HepG2 (cell line): ENCODE data around the gene PSMC3IP. TPM values are rescaled to one million over a fixed set of nuclear protein-coding genes. Genes with fewer than 3 reads are reported as not detected.
A peak's percentile ranks its signal among the peaks of the same experiment; 100 is the strongest.

Experiments used
- ASH2L ChIP-seq: fragments of 300-600, 200-600 bp; sonication (generic); IDR thresholded peaks from 2 replicates; pipeline ENCODE4 v1.7.0; 2017; ENCODE audit warnings: low read depth, mild to moderate bottlenecking, moderate library complexity, mixed read lengths, low read length; ENCODE audit not compliant: insufficient read length
- BRD4 ChIP-seq: sonication (generic); formaldehyde crosslinking; IDR thresholded peaks from 2 replicates; pipeline ENCODE4 v1.4.0; 2020; ENCODE audit warnings: missing genetic modification reagents
- EP300 ChIP-seq, 3 experiments: sonication (generic) in 1 of 3; formaldehyde crosslinking in 1 of 3; IDR thresholded peaks; 2 replicates each; pipeline versions ENCODE4 v1.5.1 to v1.6.1; 2011 to 2020; ENCODE audit warnings: low read depth in 2 of 3, low read length in 2 of 3, borderline replicate concordance in 1 of 3, improper control_type of control experiment in 1 of 3, mild to moderate bottlenecking in 1 of 3, missing genetic modification reagents in 1 of 3, moderate library complexity in 1 of 3
- FOXC1 ChIP-seq: sonication (generic); formaldehyde crosslinking; IDR thresholded peaks from 2 replicates; pipeline ENCODE4 v1.8.0; 2022; ENCODE audit warnings: mild to moderate bottlenecking, missing genetic modification reagents, borderline replicate concordance
- FOXK2 ChIP-seq: fragments of 450-650 bp; IDR thresholded peaks from 2 replicates; pipeline ENCODE4 v1.6.1; 2016
- IRF2 ChIP-seq: IDR thresholded peaks from 2 replicates; pipeline ENCODE4 v1.6.1; 2018; ENCODE audit warnings: missing genetic modification reagents, missing compliant biosample characterization
- ISX ChIP-seq: sonication (generic); formaldehyde crosslinking; conservative IDR thresholded peaks from 2 replicates; pipeline ENCODE4 v1.5.0; 2020; ENCODE audit warnings: missing genetic modification reagents
- MED1 ChIP-seq: sonication (generic); formaldehyde crosslinking; IDR thresholded peaks from 2 replicates; pipeline ENCODE4 v1.4.0; 2020; ENCODE audit warnings: missing genetic modification reagents
- MIXL1 ChIP-seq: IDR thresholded peaks from 2 replicates; pipeline ENCODE4 v1.6.1; 2016
- NCOA2 ChIP-seq: sonication (generic); formaldehyde crosslinking; IDR thresholded peaks from 2 replicates; pipeline ENCODE4 v1.8.0; 2022; ENCODE audit warnings: inconsistent platforms
- RXRB ChIP-seq: IDR thresholded peaks from 2 replicates; pipeline ENCODE4 v1.6.1; 2016; ENCODE audit warnings: borderline replicate concordance, missing genetic modification reagents, missing compliant biosample characterization
- SAFB2 ChIP-seq: sonication (generic); formaldehyde crosslinking; IDR thresholded peaks from 2 replicates; pipeline ENCODE4 v1.5.1; 2020; ENCODE audit warnings: missing genetic modification reagents, low read depth, mild to moderate bottlenecking, borderline replicate concordance
- ZNF264 ChIP-seq: sonication (generic); formaldehyde crosslinking; IDR thresholded peaks from 2 replicates; pipeline ENCODE4 v1.4.0; 2020; ENCODE audit warnings: missing genetic modification reagents
- ZNF484 ChIP-seq: sonication (generic); formaldehyde crosslinking; IDR thresholded peaks from 2 replicates; pipeline ENCODE4 v1.5.1; 2020; ENCODE audit warnings: mild to moderate bottlenecking, low read depth, missing genetic modification reagents, borderline replicate concordance
- polyA plus RNA-seq, 8 experiments: library from polyadenylated mRNA; depleted of rRNA in 3 of 8; stranded (reverse) in 7 of 8; unstranded in 1 of 8; fragments of >200 nt; fragmentation: Illumina TruSeq in 4 of 8; extraction: Trizol in 4 of 8; gene quantifications; 2 replicates each; pipeline versions ENCODE4 v1.2.1 to v1.2.3, GENCODE V29; 2011 to 2016; ENCODE audit warnings: low read depth in 4 of 8, missing spikeins in 1 of 8, mixed read lengths in 1 of 8; ENCODE audit not compliant: insufficient read depth in 1 of 8
- total RNA-seq, 5 experiments: library from RNA; depleted of rRNA; stranded (reverse); fragments of >200 nt; fragmentation: Illumina TruSeq; extraction: Trizol; gene quantifications; 2 replicates each; pipeline ENCODE4 v1.2.3, GENCODE V29; 2016; ENCODE audit warnings: low read depth in 1 of 5
- TF ChIP-seq, protein P1 (sequence below): sonication (generic); formaldehyde crosslinking; IDR thresholded peaks from 2 replicates; pipeline ENCODE4 v1.4.0; 2020; ENCODE audit warnings: missing genetic modification reagents
- TF ChIP-seq, protein P2 (sequence below): sonication (generic); formaldehyde crosslinking; IDR thresholded peaks from 2 replicates; pipeline ENCODE4 v1.4.0; 2020; ENCODE audit warnings: missing genetic modification reagents
- TF ChIP-seq, protein P3 (sequence below): sonication (generic); formaldehyde crosslinking; IDR thresholded peaks from 2 replicates; pipeline ENCODE4 v1.4.0; 2020; ENCODE audit warnings: missing genetic modification reagents, borderline replicate concordance
- TF ChIP-seq, protein P4 (sequence below): sonication (generic); formaldehyde crosslinking; IDR thresholded peaks from 2 replicates; pipeline ENCODE4 v1.4.0; 2020; ENCODE audit warnings: missing genetic modification reagents

Gene PSMC3IP
- total and polyA plus RNA-seq, 2 of the 13 experiments (the other 11 are each of a cell fraction or from before 2014, with no cell fraction given): 6.5 to 22.4 TPM

DNA sequence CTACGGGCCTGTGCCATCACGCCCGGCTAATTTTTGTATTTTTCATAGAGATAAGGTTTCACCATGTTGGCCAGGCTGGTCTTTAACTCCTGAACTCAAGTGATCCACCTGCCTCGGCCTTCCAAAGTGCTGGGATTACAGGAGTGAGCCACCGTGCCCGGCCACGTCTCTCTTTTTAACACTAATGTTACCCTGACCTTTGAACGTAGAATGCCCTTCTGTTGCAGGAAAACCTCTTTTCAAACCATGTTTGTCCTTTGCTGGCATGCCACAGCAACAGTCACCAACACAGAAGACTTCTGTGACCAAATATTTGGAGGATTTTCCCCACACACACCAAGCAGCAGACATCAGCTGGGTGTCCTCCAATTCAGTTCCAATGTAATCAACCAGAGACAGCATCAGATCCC is 32.6 kb downstream of the PSMC3IP start (continued):
- TF ChIP-seq NCOA2 (0 out of 2 replicates have a peak, but pooled peaks have one; percentile 11), ISX (CRISPR knock-in tag) (no peak), FOXK2 (0 out of 2 replicates have a peak, but pooled peaks have one; percentile 40), EP300 (IDR thresholded peaks at IDR 0.05; ENCODE audit: low read depth in 2 of 2, low read length in 2 of 2) (peak in 1 of 2 experiments; percentile 37; a peak in 2 of 4 replicates), EP300 (CRISPR knock-in tag; IDR thresholded peaks at IDR 0.05; ENCODE audit: borderline replicate concordance) (no peak), FOXC1 (peak; percentile 46; the same call in 1 of the 2 replicates), IRF2 (CRISPR knock-in tag) (no peak), RXRB (CRISPR knock-in tag) (peak; percentile 61; the same call in 1 of the 2 replicates), ASH2L (peak; percentile 33), BRD4 (CRISPR knock-in tag) (0 out of 2 replicates have a peak, but pooled peaks have one; percentile 48), SAFB2 (CRISPR knock-in tag) (0 out of 2 replicates have a peak, but pooled peaks have one; percentile 17), MED1 (CRISPR knock-in tag) (peak; percentile 68), MIXL1 (CRISPR knock-in tag) (peak; percentile 49; the same call in 1 of the 2 replicates), ZNF264 (peak; percentile 26; the same call in 1 of the 2 replicates), ZNF484 (CRISPR knock-in tag) (no peak)
- TF ChIP-seq, protein P1, sequence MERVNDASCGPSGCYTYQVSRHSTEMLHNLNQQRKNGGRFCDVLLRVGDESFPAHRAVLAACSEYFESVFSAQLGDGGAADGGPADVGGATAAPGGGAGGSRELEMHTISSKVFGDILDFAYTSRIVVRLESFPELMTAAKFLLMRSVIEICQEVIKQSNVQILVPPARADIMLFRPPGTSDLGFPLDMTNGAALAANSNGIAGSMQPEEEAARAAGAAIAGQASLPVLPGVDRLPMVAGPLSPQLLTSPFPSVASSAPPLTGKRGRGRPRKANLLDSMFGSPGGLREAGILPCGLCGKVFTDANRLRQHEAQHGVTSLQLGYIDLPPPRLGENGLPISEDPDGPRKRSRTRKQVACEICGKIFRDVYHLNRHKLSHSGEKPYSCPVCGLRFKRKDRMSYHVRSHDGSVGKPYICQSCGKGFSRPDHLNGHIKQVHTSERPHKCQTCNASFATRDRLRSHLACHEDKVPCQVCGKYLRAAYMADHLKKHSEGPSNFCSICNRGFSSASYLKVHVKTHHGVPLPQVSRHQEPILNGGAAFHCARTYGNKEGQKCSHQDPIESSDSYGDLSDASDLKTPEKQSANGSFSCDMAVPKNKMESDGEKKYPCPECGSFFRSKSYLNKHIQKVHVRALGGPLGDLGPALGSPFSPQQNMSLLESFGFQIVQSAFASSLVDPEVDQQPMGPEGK (CRISPR knock-in tag): 0 out of 2 replicates have a peak, but pooled peaks have one; percentile 7
- TF ChIP-seq, protein P2, sequence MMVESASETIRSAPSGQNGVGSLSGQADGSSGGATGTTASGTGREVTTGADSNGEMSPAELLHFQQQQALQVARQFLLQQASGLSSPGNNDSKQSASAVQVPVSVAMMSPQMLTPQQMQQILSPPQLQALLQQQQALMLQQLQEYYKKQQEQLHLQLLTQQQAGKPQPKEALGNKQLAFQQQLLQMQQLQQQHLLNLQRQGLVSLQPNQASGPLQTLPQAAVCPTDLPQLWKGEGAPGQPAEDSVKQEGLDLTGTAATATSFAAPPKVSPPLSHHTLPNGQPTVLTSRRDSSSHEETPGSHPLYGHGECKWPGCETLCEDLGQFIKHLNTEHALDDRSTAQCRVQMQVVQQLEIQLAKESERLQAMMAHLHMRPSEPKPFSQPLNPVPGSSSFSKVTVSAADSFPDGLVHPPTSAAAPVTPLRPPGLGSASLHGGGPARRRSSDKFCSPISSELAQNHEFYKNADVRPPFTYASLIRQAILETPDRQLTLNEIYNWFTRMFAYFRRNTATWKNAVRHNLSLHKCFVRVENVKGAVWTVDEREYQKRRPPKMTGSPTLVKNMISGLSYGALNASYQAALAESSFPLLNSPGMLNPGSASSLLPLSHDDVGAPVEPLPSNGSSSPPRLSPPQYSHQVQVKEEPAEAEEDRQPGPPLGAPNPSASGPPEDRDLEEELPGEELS (CRISPR knock-in tag): peak; percentile 59
- TF ChIP-seq, protein P3, sequence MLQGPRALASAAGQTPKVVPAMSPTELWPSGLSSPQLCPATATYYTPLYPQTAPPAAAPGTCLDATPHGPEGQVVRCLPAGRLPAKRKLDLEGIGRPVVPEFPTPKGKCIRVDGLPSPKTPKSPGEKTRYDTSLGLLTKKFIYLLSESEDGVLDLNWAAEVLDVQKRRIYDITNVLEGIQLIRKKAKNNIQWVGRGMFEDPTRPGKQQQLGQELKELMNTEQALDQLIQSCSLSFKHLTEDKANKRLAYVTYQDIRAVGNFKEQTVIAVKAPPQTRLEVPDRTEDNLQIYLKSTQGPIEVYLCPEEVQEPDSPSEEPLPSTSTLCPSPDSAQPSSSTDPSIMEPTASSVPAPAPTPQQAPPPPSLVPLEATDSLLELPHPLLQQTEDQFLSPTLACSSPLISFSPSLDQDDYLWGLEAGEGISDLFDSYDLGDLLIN: 0 out of 2 replicates have a peak, but pooled peaks have one; percentile 6
- TF ChIP-seq, protein P4, sequence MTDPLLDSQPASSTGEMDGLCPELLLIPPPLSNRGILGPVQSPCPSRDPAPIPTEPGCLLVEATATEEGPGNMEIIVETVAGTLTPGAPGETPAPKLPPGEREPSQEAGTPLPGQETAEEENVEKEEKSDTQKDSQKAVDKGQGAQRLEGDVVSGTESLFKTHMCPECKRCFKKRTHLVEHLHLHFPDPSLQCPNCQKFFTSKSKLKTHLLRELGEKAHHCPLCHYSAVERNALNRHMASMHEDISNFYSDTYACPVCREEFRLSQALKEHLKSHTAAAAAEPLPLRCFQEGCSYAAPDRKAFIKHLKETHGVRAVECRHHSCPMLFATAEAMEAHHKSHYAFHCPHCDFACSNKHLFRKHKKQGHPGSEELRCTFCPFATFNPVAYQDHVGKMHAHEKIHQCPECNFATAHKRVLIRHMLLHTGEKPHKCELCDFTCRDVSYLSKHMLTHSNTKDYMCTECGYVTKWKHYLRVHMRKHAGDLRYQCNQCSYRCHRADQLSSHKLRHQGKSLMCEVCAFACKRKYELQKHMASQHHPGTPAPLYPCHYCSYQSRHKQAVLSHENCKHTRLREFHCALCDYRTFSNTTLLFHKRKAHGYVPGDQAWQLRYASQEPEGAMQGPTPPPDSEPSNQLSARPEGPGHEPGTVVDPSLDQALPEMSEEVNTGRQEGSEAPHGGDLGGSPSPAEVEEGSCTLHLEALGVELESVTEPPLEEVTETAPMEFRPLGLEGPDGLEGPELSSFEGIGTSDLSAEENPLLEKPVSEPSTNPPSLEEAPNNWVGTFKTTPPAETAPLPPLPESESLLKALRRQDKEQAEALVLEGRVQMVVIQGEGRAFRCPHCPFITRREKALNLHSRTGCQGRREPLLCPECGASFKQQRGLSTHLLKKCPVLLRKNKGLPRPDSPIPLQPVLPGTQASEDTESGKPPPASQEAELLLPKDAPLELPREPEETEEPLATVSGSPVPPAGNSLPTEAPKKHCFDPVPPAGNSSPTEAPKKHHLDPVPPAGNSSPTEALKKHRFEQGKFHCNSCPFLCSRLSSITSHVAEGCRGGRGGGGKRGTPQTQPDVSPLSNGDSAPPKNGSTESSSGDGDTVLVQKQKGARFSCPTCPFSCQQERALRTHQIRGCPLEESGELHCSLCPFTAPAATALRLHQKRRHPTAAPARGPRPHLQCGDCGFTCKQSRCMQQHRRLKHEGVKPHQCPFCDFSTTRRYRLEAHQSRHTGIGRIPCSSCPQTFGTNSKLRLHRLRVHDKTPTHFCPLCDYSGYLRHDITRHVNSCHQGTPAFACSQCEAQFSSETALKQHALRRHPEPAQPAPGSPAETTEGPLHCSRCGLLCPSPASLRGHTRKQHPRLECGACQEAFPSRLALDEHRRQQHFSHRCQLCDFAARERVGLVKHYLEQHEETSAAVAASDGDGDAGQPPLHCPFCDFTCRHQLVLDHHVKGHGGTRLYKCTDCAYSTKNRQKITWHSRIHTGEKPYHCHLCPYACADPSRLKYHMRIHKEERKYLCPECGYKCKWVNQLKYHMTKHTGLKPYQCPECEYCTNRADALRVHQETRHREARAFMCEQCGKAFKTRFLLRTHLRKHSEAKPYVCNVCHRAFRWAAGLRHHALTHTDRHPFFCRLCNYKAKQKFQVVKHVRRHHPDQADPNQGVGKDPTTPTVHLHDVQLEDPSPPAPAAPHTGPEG (CRISPR knock-in tag): peak; percentile 27; the same call in 1 of the 2 replicates
